OCI-LY1 (cell line): ENCODE measurements around the gene DNAH1.

ENCODE experiments used
- CTCF ChIP-seq: fragments of 200-600 bp; sonication (generic), shearing (Covaris generic); IDR thresholded peaks from 2 replicates; pipeline ENCODE4 v1.5.1; 2017; ENCODE audit warnings: mild to moderate bottlenecking, antibody characterized with exemption, low read length, moderate library complexity, mixed read lengths
- EZH2 ChIP-seq: fragments of 200-600 bp; sonication (generic), shearing (Covaris generic); IDR thresholded peaks from 2 replicates; pipeline ENCODE4 v1.8.0; 2017; ENCODE audit warnings: borderline replicate concordance, mixed run types, mild to moderate bottlenecking, antibody characterized with exemption, low read length, moderate library complexity, mixed read lengths

- TF ChIP-seq CTCF (no peak), EZH2 (no peak)
These were observed 119.4 kb downstream of the DNAH1 start for GRCh38 chr3:52435246-52436101.
